ENCODE data around the gene SYNGAP1. TPM values are rescaled to one million over a fixed set of nuclear protein-coding genes. Genes with fewer than 3 reads are reported as not detected.

Gene SYNGAP1
- total and polyA plus RNA-seq, 2 donors (not counting 1 experiment from before 2014, with no cell fraction given): 3.6 to 7.3 TPM

DNA sequence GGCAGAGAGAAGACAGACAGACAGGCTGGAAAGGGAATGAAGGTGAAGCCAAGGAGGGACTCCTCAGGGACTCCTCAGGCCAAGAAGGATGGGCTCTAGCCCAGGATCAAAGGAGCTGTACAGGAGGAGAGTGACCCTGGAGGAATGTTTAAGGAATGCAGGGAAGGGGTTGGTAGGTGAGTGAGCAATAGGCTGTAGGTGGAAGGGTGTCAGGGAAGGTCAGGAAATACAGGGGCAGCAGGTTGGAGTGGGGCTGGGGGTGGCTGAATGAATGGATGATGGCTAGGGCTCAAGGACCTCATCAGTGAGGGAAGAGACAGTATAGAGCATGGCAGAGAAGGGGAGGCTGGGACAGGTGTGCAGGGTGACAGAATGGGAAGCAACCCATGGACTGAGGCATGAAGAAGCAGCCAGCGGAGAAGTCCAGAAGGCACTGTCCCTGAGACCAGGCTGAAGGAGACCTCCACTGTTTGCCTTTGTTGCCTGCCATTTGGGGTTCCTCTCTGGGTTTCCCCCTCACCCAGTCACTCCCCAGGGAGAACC is 13.2 kb downstream of the SYNGAP1 start:
- Histone ChIP-seq H3K9ac (ENCODE audit: insufficient read depth, low read length) (peak overlapping the region; percentile 20), H2AFZ (ENCODE audit: low read length) (no peak overlapping the region), H3K36me3 (ENCODE audit: control insufficient read depth, insufficient read depth, low read length) (peaks cover 17% of the 10 kb centered on the region), H3K4me1 (ENCODE audit: control insufficient read depth, extremely low read depth, insufficient read depth, low read length) (peaks cover 22% of the 10 kb centered on the region), H3K9me3 (ENCODE audit: control insufficient read depth, insufficient read depth, low read depth, low read length) (no peaks in the 10 kb centered on the region), H3K79me2 (ENCODE audit: control insufficient read depth, insufficient read depth, low read length) (peaks cover 18% of the 10 kb centered on the region), H3K27ac (ENCODE audit: insufficient read depth, low read length) (no peak overlapping the region), H4K20me1 (ENCODE audit: control insufficient read depth, extremely low read depth, insufficient read depth, low read length) (no peaks in the 10 kb centered on the region), H3K4me2 (ENCODE audit: extremely low read depth, insufficient read depth, low read length) (no peak overlapping the region), H3K27me3 (ENCODE audit: control insufficient read depth, insufficient read depth, low read length) (no peaks in the 10 kb centered on the region), H3K4me3 (replicated peaks in 1 of 4; ENCODE audit: control extremely low read depth in 1 of 4, insufficient read depth in 1 of 4, low read depth in 3 of 4, low read length in 4 of 4) (no peak overlapping the region)
- no peak for DNase-seq (ENCODE audit: low read depth in 2 of 2)
- TF ChIP-seq EZH2 (IDR thresholded peaks at IDR 0.05; ENCODE audit: low read length, missing control alignments) (no peak), CTCF (conservative IDR thresholded peaks at IDR 0.05 in 1 of 2, IDR thresholded peaks at IDR 0.05 in 1 of 2; ENCODE audit: low read depth in 1 of 2, low read length in 2 of 2) (no peak)

DNA sequence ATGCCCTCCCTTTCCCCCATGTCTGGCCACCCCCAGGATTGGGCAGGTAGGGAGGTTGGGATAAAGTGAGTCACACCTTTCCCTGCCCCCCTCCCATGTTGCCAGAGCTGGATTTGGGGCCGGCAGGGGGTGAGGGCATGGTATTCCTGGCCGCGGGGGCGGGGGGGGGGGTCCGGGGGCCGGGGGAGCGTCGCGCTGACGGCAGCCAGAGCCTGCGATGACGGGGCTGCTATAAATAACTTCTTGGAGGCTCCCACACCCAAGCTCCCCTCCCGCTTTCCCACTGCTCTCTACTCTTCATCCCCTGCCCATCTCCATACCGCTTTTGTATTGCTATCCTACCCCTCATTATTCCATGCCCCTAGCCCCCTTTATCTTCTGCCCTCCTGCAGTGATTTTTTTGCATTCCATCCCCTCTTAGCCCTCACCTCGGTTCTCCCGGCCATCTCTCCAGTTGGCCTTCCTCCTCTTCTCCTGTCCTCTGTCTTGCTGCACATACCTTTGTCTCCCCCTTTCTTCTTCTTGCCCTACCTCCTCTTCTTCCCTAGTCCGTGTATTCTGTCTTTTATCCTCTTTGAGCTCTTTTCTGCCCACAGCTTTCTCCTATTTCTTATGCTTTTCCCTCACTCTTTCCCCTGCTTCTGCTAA is 13.8 kb downstream of the SYNGAP1 start:
- Histone ChIP-seq H3K4me1 (ENCODE audit: control insufficient read depth, extremely low read depth, insufficient read depth, low read length) (peaks cover 19% of the 10 kb centered on the region), H3K9ac (ENCODE audit: insufficient read depth, low read length) (peak overlapping the region; percentile 20), H3K4me3 (replicated peaks in 1 of 4; ENCODE audit: control extremely low read depth in 1 of 4, insufficient read depth in 1 of 4, low read depth in 3 of 4, low read length in 4 of 4) (no peak overlapping the region), H3K27me3 (ENCODE audit: control insufficient read depth, insufficient read depth, low read length) (no peaks in the 10 kb centered on the region), H3K79me2 (ENCODE audit: control insufficient read depth, insufficient read depth, low read length) (peaks cover 13% of the 10 kb centered on the region), H3K4me2 (ENCODE audit: extremely low read depth, insufficient read depth, low read length) (no peak overlapping the region), H3K9me3 (ENCODE audit: control insufficient read depth, insufficient read depth, low read depth, low read length) (no peaks in the 10 kb centered on the region), H2AFZ (ENCODE audit: low read length) (no peak overlapping the region), H4K20me1 (ENCODE audit: control insufficient read depth, extremely low read depth, insufficient read depth, low read length) (no peaks in the 10 kb centered on the region), H3K27ac (ENCODE audit: insufficient read depth, low read length) (peak overlapping the region; percentile 18), H3K36me3 (ENCODE audit: control insufficient read depth, insufficient read depth, low read length) (peaks cover 22% of the 10 kb centered on the region)
- DNase-seq (ENCODE audit: low read depth in 2 of 2): peak; percentile 61 to 65
- TF ChIP-seq CTCF (conservative IDR thresholded peaks at IDR 0.05 in 1 of 2, IDR thresholded peaks at IDR 0.05 in 1 of 2; ENCODE audit: low read depth in 1 of 2, low read length in 2 of 2) (no peak), EZH2 (IDR thresholded peaks at IDR 0.05; ENCODE audit: low read length, missing control alignments) (no peak)

DNA sequence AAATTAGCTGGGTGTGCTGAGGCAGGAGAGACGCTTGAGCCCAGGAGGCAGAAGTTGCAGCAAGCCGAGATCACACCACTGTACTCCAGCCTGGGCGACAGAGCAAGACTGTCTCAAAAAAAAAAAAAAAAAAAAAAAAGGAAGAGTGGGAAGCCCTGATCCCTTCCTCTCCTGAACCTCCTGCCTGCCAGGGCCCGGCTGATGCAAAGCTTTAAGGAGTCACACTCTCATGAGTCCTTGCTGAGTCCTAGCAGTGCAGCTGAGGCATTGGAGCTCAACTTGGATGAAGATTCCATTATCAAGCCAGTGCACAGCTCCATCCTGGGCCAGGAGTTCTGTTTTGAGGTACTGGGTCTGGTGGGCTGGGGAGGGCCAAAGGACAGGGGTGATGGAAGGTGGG is 15.1 kb downstream of the SYNGAP1 start:
- no peak overlapping the region for H3K9ac ChIP-seq (ENCODE audit: insufficient read depth, low read length)
- no peak for DNase-seq (ENCODE audit: low read depth in 2 of 2)
- H3K9me3 ChIP-seq (ENCODE audit: control insufficient read depth, insufficient read depth, low read depth, low read length): no peaks in the 10 kb centered on the region
- peaks cover 19% of the 10 kb centered on the region for H3K4me1 ChIP-seq (ENCODE audit: control insufficient read depth, extremely low read depth, insufficient read depth, low read length)
- no peak overlapping the region for H3K4me3 ChIP-seq (replicated peaks in 1 of 4; ENCODE audit: control extremely low read depth in 1 of 4, insufficient read depth in 1 of 4, low read depth in 3 of 4, low read length in 4 of 4)
- TF ChIP-seq EZH2 (IDR thresholded peaks at IDR 0.05; ENCODE audit: low read length, missing control alignments) (no peak), CTCF (conservative IDR thresholded peaks at IDR 0.05 in 1 of 2, IDR thresholded peaks at IDR 0.05 in 1 of 2; ENCODE audit: low read depth in 1 of 2, low read length in 2 of 2) (no peak)
- no peak overlapping the region for H3K4me2 ChIP-seq (ENCODE audit: extremely low read depth, insufficient read depth, low read length)
- H2AFZ ChIP-seq (ENCODE audit: low read length): no peak overlapping the region
- no peaks in the 10 kb centered on the region for H3K27me3 ChIP-seq (ENCODE audit: control insufficient read depth, insufficient read depth, low read length)
- H3K27ac ChIP-seq (ENCODE audit: insufficient read depth, low read length): no peak overlapping the region
- H3K36me3 ChIP-seq (ENCODE audit: control insufficient read depth, insufficient read depth, low read length): peaks cover 22% of the 10 kb centered on the region
- no peaks in the 10 kb centered on the region for H4K20me1 ChIP-seq (ENCODE audit: control insufficient read depth, extremely low read depth, insufficient read depth, low read length)
- peaks cover 11% of the 10 kb centered on the region for H3K79me2 ChIP-seq (ENCODE audit: control insufficient read depth, insufficient read depth, low read length)
